HepG2 (cell line): Measurements from ENCODE around the gene VSIG2. TPM values are rescaled to one million over a fixed set of nuclear protein-coding genes. Genes with fewer than 3 reads are reported as not detected.
A peak's percentile ranks its signal among the peaks of the same experiment; 100 is the strongest.

Experiments
- AGO2 ChIP-seq: fragments of 200-400 bp; formaldehyde crosslinking; optimal IDR thresholded peaks from 2 replicates; pipeline ENCODE3; 2017; ENCODE audit warnings: mild to moderate bottlenecking, low read depth, low read length, moderate library complexity
- CHD2 ChIP-seq: IDR thresholded peaks from 2 replicates; pipeline ENCODE4 v1.6.1; 2011; ENCODE audit warnings: low read depth, low read length, improper control_type of control experiment
- KLF12 ChIP-seq: sonication (generic); formaldehyde crosslinking; IDR thresholded peaks from 2 replicates; pipeline ENCODE4 v1.4.0; 2020; ENCODE audit warnings: missing genetic modification reagents, borderline replicate concordance
- NFRKB ChIP-seq: fragments of 450-650 bp; IDR thresholded peaks from 2 replicates; pipeline ENCODE4 v1.6.1; 2017
- PHF8 ChIP-seq: sonication (generic); formaldehyde crosslinking; IDR thresholded peaks from 2 replicates; pipeline ENCODE4 v1.5.0; 2020; ENCODE audit warnings: missing genetic modification reagents
- PTBP1 ChIP-seq: fragments of 200-400 bp; formaldehyde crosslinking; IDR thresholded peaks from 2 replicates; pipeline ENCODE4 v1.6.1; 2018; ENCODE audit warnings: low read length, low read depth; ENCODE audit not compliant: poor library complexity, severe bottlenecking
- RAD51 ChIP-seq: fragments of 450-650 bp; IDR thresholded peaks from 2 replicates; pipeline ENCODE4 v1.6.1; 2016; ENCODE audit warnings: borderline replicate concordance
- RXRB ChIP-seq: IDR thresholded peaks from 2 replicates; pipeline ENCODE4 v1.6.1; 2016; ENCODE audit warnings: borderline replicate concordance, missing genetic modification reagents, missing compliant biosample characterization
- SALL2 ChIP-seq: sonication (generic); formaldehyde crosslinking; IDR thresholded peaks from 2 replicates; pipeline ENCODE4 v1.8.1; 2023; ENCODE audit warnings: mild to moderate bottlenecking, missing genetic modification reagents, inconsistent platforms
- SYNCRIP ChIP-seq: fragments of 200-400 bp; formaldehyde crosslinking; IDR thresholded peaks from 2 replicates; pipeline ENCODE4 v1.6.1; 2018; ENCODE audit warnings: mild to moderate bottlenecking, low read depth, low read length; ENCODE audit not compliant: insufficient read depth
- YEATS4 ChIP-seq: sonication (generic); formaldehyde crosslinking; IDR thresholded peaks from 2 replicates; pipeline ENCODE4 v1.4.0; 2020; ENCODE audit warnings: missing genetic modification reagents, borderline replicate concordance
- ZFP90 ChIP-seq: sonication (generic); formaldehyde crosslinking; IDR thresholded peaks from 2 replicates; pipeline ENCODE4 v1.8.0; 2022; ENCODE audit warnings: missing genetic modification reagents, mild to moderate bottlenecking, inconsistent platforms, borderline replicate concordance
- ZNF430 ChIP-seq: sonication (generic); formaldehyde crosslinking; IDR thresholded peaks from 2 replicates; pipeline ENCODE4 v1.9.0; 2021; ENCODE audit warnings: mild to moderate bottlenecking, missing genetic modification reagents
- ZNF550 ChIP-seq: sonication (generic); formaldehyde crosslinking; IDR thresholded peaks from 2 replicates; pipeline ENCODE4 v1.4.0; 2020; ENCODE audit warnings: mild to moderate bottlenecking, missing genetic modification reagents, borderline replicate concordance
- ZNF629 ChIP-seq: sonication (generic); formaldehyde crosslinking; conservative IDR thresholded peaks from 2 replicates; pipeline ENCODE4 v1.5.0; 2020; ENCODE audit warnings: missing genetic modification reagents
- ZNF891 ChIP-seq: sonication (generic); formaldehyde crosslinking; IDR thresholded peaks from 2 replicates; pipeline ENCODE4 v1.5.0; 2020; ENCODE audit warnings: mild to moderate bottlenecking, missing genetic modification reagents
- ZSCAN21 ChIP-seq: sonication (generic); formaldehyde crosslinking; IDR thresholded peaks from 2 replicates; pipeline ENCODE4 v1.8.0; 2022; ENCODE audit warnings: mild to moderate bottlenecking, missing genetic modification reagents, moderate library complexity, borderline replicate concordance
- polyA plus RNA-seq, 8 experiments: library from polyadenylated mRNA; depleted of rRNA in 3 of 8; stranded (reverse) in 7 of 8; unstranded in 1 of 8; fragments of >200 nt; fragmentation: Illumina TruSeq in 4 of 8; extraction: Trizol in 4 of 8; gene quantifications; 2 replicates each; pipeline versions ENCODE4 v1.2.1 to v1.2.3, GENCODE V29; 2011 to 2016; ENCODE audit warnings: low read depth in 4 of 8, missing spikeins in 1 of 8, mixed read lengths in 1 of 8; ENCODE audit not compliant: insufficient read depth in 1 of 8
- total RNA-seq, 5 experiments: library from RNA; depleted of rRNA; stranded (reverse); fragments of >200 nt; fragmentation: Illumina TruSeq; extraction: Trizol; gene quantifications; 2 replicates each; pipeline ENCODE4 v1.2.3, GENCODE V29; 2016; ENCODE audit warnings: low read depth in 1 of 5
- TF ChIP-seq, protein P1 (sequence below): sonication (generic); formaldehyde crosslinking; IDR thresholded peaks from 2 replicates; pipeline ENCODE4 v1.5.1; 2020; ENCODE audit warnings: missing genetic modification reagents, mild to moderate bottlenecking, borderline replicate concordance
- TF ChIP-seq, protein P2 (sequence below): sonication (generic); formaldehyde crosslinking; IDR thresholded peaks from 2 replicates; pipeline ENCODE4 v1.9.0; 2021; ENCODE audit warnings: missing genetic modification reagents, borderline replicate concordance
- TF ChIP-seq, protein P3 (sequence below): sonication (generic); formaldehyde crosslinking; IDR thresholded peaks from 2 replicates; pipeline ENCODE4 v1.4.0; 2020; ENCODE audit warnings: missing genetic modification reagents, mild to moderate bottlenecking, borderline replicate concordance
- TF ChIP-seq, protein P4 (sequence below): sonication (generic); formaldehyde crosslinking; IDR thresholded peaks from 2 replicates; pipeline ENCODE4 v1.8.0; 2023; ENCODE audit warnings: mild to moderate bottlenecking, missing genetic modification reagents

Gene VSIG2
- total and polyA plus RNA-seq, 2 of the 13 experiments (the other 11 are each of a cell fraction or from before 2014, with no cell fraction given), result 0.80 to 2.7 TPM

DNA sequence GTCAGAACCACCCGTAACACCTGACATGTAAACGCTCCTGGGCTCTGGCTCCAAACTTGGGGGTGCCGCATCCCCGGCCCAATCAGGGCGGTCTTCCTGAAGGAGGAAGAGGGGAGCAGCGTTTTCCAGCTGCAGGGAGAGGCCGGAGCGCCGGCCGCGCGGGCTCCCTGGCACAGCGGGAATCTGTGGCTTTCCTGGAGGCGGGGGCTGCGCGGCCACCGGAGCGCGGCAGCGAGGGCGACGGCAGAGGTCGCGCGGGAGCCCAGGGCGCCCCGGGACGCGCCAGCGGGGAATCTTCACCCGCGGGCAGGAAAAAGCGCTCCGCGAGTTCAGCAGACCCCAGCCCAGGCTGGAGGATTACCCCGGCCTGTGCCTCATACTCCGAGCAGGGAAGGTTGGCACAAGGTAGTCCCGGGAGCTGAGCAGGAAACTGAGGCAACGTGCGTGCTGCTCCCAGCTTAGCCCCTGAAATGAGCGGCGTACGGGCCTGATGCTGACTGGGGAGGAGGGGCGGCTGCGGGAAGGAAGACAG, 10.6 kb upstream of the VSIG2 start (continued):
- TF ChIP-seq, protein P1, sequence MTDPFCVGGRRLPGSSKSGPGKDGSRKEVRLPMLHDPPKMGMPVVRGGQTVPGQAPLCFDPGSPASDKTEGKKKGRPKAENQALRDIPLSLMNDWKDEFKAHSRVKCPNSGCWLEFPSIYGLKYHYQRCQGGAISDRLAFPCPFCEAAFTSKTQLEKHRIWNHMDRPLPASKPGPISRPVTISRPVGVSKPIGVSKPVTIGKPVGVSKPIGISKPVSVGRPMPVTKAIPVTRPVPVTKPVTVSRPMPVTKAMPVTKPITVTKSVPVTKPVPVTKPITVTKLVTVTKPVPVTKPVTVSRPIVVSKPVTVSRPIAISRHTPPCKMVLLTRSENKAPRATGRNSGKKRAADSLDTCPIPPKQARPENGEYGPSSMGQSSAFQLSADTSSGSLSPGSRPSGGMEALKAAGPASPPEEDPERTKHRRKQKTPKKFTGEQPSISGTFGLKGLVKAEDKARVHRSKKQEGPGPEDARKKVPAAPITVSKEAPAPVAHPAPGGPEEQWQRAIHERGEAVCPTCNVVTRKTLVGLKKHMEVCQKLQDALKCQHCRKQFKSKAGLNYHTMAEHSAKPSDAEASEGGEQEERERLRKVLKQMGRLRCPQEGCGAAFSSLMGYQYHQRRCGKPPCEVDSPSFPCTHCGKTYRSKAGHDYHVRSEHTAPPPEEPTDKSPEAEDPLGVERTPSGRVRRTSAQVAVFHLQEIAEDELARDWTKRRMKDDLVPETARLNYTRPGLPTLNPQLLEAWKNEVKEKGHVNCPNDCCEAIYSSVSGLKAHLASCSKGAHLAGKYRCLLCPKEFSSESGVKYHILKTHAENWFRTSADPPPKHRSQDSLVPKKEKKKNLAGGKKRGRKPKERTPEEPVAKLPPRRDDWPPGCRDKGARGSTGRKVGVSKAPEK (CRISPR knock-in tag), result no peak
- TF ChIP-seq, protein P2, sequence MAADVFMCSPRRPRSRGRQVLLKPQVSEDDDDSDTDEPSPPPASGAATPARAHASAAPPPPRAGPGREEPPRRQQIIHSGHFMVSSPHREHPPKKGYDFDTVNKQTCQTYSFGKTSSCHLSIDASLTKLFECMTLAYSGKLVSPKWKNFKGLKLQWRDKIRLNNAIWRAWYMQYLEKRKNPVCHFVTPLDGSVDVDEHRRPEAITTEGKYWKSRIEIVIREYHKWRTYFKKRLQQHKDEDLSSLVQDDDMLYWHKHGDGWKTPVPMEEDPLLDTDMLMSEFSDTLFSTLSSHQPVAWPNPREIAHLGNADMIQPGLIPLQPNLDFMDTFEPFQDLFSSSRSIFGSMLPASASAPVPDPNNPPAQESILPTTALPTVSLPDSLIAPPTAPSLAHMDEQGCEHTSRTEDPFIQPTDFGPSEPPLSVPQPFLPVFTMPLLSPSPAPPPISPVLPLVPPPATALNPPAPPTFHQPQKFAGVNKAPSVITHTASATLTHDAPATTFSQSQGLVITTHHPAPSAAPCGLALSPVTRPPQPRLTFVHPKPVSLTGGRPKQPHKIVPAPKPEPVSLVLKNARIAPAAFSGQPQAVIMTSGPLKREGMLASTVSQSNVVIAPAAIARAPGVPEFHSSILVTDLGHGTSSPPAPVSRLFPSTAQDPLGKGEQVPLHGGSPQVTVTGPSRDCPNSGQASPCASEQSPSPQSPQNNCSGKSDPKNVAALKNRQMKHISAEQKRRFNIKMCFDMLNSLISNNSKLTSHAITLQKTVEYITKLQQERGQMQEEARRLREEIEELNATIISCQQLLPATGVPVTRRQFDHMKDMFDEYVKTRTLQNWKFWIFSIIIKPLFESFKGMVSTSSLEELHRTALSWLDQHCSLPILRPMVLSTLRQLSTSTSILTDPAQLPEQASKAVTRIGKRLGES (CRISPR knock-in tag), result no peak
- no peak for TF ChIP-seq CHD2
- no peak for TF ChIP-seq PTBP1
- TF ChIP-seq, protein P3, sequence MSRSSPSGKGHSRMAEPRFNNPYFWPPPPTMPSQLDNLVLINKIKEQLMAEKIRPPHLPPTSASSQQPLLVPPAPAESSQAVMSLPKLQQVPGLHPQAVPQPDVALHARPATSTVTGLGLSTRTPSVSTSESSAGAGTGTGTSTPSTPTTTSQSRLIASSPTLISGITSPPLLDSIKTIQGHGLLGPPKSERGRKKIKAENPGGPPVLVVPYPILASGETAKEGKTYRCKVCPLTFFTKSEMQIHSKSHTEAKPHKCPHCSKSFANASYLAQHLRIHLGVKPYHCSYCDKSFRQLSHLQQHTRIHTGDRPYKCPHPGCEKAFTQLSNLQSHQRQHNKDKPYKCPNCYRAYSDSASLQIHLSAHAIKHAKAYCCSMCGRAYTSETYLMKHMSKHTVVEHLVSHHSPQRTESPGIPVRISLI (CRISPR knock-in tag), result no peak
- TF ChIP-seq, protein P4, sequence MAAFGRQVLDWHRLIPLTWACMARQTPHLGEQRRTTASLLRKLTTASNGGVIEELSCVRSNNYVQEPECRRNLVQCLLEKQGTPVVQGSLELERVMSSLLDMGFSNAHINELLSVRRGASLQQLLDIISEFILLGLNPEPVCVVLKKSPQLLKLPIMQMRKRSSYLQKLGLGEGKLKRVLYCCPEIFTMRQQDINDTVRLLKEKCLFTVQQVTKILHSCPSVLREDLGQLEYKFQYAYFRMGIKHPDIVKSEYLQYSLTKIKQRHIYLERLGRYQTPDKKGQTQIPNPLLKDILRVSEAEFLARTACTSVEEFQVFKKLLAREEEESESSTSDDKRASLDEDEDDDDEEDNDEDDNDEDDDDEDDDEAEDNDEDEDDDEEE (CRISPR knock-in tag), result 0 out of 2 replicates have a peak, but pooled peaks have one; percentile 24
- TF ChIP-seq PHF8 (CRISPR knock-in tag), result 0 out of 2 replicates have a peak, but pooled peaks have one; percentile 23
- TF ChIP-seq ZFP90 (CRISPR knock-in tag), result peak; percentile 18; the same call in 1 of the 2 replicates
- TF ChIP-seq AGO2, result peak; percentile 93
- TF ChIP-seq SALL2 (CRISPR knock-in tag), result no peak
- no peak for TF ChIP-seq NFRKB
- no peak for TF ChIP-seq SYNCRIP
- TF ChIP-seq RAD51, result no peak
- 0 out of 2 replicates have a peak, but pooled peaks have one; percentile 4 for TF ChIP-seq RXRB
- TF ChIP-seq ZNF550 (CRISPR knock-in tag), result peak; percentile 32; the same call in 1 of the 2 replicates
- TF ChIP-seq KLF12 (CRISPR knock-in tag), result no peak
- 0 out of 2 replicates have a peak, but pooled peaks have one; percentile 15 for TF ChIP-seq ZNF430 (CRISPR knock-in tag)
- TF ChIP-seq ZNF891, result no peak
- no peak for TF ChIP-seq ZNF629
- TF ChIP-seq YEATS4 (CRISPR knock-in tag), result peak; percentile 25; the same call in 1 of the 2 replicates
- no peak for TF ChIP-seq ZSCAN21 (CRISPR knock-in tag)
